HL-60/S4 (cell line): ENCODE data around the gene POGLUT2.

Source experiments
- in situ Hi-C: fragments of 300-500 bp; cut with MboI; formaldehyde crosslinking; loops from 2 replicates; pipeline ENCODE4 v1.14.3; 2022; ENCODE audit warnings: low sequenced_read_pairs

POGLUT2 gene

DNA sequence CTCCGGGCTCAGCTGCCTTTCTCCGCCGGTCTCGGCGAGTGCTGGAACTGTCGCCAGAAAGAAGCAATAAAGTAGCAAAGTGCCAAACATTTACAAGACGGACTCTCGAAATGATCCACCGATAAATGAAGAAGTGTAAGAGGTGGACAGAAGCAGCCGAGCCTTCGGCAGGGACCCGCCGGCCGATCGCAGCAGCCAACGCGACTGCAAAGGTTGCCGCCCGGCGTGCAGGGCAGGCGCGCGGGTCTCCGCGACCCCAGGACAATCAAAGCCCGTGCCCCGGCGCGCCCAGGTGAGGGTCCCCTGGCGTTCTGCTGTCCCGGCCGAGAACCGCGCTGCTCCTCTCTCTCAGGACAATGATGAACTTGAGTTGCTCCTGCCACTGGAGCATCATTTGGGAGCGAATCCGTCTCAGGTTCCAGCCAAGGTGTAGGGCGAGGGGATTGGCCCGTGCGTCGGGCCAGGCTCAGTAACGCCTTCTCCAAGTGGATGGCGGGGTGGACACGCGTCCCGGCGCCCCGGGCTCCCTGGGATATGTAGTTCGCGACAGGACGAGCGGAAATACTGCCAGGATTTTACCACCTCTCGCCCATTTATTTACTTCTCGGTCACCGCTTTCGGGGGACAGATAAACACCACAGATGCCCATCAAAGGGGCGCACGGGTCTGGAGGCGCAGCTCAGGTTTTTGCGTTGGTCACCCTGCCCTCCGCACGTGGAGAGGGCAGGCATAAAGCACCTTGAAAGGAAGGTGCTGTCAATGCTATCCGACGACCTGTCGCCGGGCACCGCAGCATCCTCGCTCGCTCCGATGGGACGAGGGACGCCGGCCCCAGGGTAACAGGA lies at the start of gene POGLUT2, which contains the start of gene BIVM:
TSS of gene POGLUT2 (minus strand) at position 396 of the 845 bp plus-strand sequence. CDS start at position 90, 306 bp downstream.
TSS of gene BIVM (plus strand) at position 539 of the 845 bp plus-strand sequence. CDS start 8,149 bp downstream, outside the sequence.
- in situ Hi-C loops = no loop called here

DNA sequence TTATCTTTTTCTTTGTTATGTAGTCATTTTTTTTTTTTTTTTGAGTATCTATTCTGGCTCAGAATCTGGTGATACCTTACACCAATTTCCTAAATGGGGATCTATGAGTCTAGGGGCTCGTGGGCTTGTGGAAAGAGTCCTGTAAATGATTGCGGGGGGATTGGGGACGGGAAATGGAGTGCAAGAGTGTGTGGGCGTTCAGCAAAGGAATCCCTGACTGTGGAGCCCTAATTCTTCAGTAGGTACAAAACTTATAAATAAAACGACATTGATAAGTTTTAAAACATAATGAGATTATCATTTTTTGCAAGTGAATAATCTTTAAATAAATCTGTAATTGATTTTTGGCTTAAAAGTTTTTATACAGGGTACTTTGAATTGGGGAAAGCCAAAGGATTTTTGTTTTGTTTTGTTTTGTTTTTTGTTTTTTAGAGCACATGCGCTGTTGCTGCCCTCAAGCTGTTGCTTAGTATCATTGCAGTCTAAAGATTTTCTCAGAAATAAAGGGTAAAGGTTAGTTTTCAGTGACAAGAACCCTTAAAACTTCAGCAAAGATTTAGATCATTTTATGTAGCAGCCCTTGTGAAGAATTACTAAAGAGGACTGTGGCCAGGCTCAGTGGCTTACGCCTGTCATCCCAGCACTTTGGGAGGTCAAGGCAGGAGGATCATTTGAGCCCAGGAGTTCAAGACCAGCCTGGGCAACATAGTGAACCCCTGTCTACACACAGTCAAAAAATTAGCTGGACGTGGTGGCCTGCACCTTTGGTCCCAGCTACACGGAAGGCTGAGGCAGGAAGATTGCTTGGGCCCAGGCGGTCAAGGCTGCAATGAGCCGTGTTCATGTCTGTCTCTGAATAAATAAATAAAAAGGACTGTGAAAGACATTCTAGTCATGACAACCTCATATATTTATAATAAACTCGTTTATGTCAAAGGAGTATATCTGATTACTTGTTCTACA lies 48.8 kb upstream of the POGLUT2 start:
- in situ Hi-C loops = loop anchor here (10.0 kb wide), 1 partner anchor 253 kb away; the partner anchor contains the start of gene TPP2

DNA sequence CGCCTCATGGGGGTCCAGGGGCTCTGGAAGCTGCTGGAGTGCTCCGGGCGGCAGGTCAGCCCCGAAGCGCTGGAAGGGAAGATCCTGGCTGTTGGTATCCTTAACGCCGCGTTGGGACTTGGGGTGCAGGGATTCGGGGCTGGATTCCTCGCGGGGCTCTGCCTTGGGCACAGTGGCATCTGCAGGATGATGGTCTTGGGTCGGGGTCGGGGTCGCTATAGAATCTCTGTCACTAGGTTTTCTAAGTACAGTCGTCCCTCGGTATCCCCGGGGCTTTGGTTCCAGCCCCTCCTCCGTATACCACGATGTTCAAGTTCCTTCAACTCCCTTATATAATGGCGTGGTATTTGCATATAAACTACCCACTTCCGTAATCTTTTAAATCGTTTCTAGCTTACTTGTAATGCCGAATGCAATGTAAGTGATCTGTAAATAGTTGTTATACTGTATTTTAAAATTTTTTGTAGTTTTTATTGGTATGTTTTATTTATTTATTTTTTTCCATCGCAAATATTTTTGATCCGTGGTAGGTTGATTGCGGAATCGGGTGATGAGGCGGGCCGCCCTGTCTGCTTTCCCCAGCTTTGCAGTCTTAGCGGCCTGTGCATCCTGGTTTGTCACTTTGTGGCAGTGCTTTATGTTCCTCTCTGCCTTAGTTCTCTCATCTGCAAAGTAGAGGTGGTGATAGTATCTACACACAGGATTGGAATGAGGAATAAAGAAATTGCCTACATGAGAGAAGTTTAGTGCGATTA lies 47.7 kb upstream of the POGLUT2 start:
- in situ Hi-C loops = loop anchor here (10.0 kb wide), 1 partner anchor 252 kb away; the partner anchor contains the start of gene TPP2

DNA sequence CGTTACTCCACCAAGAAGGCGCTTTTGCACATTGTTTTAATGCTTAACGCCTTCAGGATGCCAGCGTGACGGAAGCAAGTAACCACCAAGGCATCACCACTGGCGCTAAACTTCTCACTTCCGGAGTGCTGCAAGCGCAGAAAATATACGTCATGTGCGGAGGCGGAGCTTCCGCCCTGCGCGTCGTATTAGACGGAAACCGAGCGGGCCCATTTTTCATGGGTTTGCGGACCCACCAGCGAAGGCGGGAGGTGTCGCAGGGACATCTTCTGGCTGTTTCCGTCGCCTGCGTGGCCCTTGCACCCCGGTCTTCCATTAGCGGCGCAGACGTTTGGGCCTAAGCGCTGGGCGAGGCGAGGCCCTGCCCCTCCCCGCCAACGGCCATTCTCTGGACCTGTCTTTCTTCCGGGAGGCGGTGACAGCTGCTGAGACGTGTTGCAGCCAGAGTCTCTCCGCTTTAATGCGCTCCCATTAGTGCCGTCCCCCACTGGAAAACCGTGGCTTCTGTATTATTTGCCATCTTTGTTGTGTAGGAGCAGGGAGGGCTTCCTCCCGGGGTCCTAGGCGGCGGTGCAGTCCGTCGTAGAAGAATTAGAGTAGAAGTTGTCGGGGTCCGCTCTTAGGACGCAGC lies 47.0 kb upstream of the POGLUT2 start, which contains the start of gene ERCC5:
TSS of gene ERCC5 (plus strand) at position 403 of the 631 bp plus-strand sequence. CDS start 235 bp downstream, outside the sequence.
- in situ Hi-C loops = loop anchor here (10.0 kb wide), 1 partner anchor 251 kb away; the partner anchor contains the start of gene TPP2

DNA sequence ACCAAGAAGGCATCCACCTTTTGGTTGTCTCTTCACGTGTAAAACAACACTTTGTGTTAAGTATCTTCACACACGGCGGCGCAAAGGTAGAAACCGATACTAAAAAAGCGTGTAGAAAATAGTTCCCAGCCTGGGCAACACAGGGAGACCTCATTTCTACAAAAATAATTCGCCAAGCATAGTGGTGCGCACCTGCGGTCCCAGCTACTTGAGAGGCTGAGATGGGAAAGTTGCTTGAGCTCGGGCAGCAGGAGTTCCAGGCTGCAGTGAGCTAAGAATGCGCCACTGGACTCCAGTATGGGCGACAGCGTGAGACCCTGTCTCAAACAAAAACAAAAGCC lies 46.5 kb upstream of the POGLUT2 start:
- in situ Hi-C loops = loop anchor here (10.0 kb wide), 1 partner anchor 250 kb away; the partner anchor contains the start of gene TPP2

DNA sequence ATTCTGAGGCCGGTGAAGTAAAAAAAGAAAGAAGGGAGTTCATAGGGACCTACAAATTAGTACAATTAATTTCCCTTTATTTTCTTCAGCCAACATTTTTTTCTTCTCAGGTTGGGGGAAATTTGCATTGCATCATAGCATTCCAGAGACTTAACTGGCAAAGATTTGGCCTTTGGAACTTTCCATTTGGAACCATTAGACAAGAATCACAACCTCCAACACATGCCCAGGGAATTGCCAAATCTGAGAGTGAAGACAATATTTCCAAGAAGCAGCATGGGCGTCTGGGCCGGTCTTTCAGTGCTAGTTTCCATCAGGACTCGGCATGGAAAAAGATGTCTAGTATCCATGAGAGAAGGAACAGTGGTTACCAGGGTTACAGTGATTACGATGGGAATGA lies 40.7 kb upstream of the POGLUT2 start:
- in situ Hi-C loops = no loop called here

DNA sequence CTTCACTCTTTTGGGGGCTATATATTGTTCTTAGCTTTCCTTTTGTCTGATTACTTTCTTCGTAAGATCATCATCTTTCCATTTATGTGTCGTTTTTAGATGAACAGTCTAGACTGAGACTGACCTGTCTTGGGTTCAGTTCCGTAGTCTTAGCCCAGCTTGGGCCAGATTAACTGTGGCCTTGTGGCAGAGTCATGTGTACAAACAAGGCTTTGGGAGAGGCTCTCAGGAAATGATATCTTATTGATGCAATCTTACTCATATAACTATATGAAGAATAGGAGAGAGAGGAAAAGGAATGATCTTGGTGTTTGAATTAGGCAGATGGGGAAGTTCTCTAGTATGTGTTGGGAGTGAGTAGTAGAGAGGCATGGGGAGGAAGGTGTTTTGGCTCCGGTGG lies 40.2 kb upstream of the POGLUT2 start:
- in situ Hi-C loops = no loop called here

DNA sequence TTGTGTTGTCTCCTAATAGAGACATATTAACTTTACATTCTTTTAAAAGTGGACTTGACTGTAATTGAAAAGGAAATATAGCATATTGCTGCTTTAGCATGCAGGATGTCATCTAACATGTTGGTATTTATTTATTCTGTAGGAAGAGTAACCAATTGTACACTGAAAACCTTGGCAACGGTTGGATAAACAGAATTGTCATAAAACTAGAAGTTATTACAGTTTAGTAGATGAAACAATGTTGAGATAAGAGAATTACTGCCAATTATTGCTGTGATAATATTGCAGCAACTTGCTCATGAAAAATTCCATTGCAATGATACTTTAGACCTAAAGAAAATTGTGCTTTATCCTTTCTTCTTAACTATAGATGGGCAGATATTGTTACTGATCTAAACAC lies 39.5 kb upstream of the POGLUT2 start:
- in situ Hi-C loops = no loop called here

DNA sequence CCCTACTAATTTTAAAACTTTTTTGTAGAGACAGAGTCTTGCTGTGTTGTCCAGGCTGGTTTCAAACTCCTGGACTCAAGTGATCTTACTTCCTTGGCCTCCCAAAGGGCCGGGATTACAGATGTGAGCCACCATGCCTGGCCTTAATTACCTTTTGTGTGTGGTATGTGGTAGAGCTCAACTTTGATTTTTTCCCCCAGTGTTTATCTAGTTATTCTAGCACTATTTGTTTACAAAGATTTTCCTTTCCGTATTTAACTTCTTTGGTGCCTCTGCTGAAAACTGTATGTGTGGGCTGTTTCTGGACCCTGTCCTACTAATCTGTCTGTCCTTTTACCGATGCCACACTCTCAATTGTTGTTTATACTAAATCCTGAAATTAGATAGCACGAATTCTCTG lies 37.7 kb upstream of the POGLUT2 start:
- in situ Hi-C loops = no loop called here

DNA sequence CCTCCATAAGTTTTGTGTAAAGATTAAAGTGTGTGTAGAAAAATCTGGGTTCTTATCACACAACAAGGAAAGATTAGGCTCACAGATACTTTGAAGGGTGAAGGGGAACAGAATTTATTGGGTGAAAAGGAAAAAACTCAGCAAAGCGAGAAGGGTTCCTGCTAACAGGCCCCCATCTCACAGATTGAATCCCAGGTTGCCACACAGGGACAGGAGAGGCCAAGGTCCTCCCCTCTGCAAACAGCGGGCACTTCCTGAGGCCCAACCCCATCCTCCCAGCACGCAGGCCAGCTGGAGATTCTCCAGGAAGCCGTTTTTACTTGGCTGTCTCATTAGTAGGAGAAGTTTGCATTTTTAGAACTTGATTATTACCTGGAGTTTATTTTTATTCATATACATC lies 31.9 kb upstream of the POGLUT2 start:
- in situ Hi-C loops = no loop called here

DNA sequence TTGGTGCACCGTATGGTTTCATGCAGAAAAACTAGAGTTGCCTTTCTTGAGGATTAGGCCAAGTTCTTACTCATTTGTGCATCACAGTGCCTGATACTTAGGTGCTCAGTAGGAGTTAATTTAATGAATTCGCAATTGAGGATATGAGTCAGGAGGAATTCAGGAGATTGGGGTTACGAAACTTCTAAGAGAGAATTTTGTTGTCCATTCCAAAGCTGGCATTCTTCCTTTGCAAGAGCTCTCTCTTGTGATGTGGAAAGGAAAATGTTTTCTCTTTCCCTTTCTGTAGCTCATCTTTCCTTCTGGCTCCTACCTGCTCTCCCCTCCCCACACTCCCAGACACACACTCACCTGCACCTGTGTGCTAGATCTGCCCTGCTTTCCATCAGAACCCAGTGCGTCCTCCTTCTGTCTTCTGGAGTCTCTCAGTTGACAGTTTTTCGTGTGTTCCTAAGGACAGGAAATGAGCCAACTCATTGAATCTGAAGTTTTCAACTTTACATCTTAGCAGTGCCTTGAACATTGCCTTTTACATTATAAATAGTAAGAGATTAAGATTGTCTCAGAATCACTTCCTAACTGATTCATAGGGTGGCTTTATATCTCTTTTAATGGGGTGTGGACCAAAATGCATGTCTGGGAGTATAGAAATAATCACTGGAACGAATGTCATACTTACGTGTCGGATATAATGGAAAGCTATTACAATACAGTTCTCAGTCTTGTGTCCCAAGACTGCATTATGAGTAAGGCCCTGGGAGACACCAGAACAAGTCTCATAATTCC lies 27.3 kb upstream of the POGLUT2 start:
- in situ Hi-C loops = no loop called here

DNA sequence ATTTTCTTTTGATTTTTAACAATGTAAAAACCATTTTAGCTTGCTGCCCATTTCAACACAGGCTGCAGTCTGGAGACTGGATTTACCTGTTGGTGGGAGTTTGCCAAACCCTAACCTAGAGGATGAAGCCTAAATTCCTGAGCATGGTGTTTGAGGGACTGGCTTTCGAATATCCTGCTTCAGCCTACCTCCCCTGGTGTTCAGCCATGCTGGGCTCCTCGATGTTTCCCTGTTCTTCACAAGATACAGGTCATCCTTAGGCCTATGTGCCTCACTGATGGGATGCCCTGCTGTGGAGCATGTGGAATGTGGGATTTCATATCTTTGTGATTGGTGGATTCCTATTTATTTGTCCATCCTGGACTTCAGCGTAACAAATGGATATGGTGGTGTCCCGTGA lies 26.6 kb upstream of the POGLUT2 start:
- in situ Hi-C loops = no loop called here

DNA sequence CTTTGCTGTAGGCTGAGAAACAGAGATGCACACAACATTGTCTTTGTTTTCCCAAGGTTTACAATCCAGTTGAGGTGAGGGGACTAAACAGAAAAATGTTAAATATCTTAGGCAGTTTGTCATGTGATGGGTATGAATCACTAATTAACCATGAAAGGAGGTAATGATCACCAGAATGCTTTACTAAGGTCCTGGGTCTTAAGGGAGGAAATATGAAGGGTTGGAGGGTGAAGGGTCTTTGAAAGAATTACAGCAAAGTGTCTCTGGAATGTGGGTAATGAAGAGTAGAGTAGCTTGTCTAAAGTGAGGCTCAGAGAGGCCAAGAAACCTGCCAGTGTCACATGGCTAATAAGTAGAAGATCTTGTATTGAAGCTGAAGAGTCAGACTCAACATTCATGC lies 19.1 kb upstream of the POGLUT2 start:
- in situ Hi-C loops = no loop called here

DNA sequence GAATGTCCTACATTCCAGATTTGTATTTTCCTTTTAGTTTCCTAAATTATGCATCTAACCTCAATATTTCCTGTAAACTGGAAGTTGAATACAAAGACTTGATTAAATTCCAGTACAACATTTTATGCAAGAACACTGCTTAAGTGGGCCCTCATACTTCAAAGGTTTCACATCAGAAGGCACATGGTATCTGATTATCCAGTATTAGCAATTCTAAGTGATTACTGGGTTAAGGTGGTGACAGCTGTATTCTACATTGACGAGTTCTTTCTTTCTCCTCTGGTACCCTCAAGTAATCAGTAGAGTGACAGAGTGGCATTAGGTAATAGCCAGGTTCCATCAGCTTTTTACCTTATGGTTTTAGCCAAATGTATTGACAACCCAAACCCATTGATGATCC lies 18.5 kb upstream of the POGLUT2 start:
- in situ Hi-C loops = no loop called here

DNA sequence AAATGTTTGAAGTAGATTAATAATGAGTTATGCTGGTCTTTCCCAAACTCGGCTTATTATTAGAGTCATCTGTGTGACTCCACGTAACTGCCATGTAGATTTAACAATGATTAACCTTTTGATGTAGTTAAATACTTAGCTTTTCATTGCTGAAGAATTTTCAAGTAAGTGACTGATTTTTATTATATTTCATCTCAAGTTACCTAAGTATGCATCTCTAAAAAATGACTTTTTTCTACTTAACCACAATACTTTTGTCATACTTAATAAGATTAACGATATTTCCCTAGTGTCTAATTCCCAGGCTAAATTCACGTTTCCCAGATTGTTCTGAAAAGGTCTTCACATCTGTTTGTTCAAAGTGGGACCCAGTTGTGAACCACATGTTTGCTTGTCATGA lies 17.9 kb upstream of the POGLUT2 start:
- in situ Hi-C loops = no loop called here

DNA sequence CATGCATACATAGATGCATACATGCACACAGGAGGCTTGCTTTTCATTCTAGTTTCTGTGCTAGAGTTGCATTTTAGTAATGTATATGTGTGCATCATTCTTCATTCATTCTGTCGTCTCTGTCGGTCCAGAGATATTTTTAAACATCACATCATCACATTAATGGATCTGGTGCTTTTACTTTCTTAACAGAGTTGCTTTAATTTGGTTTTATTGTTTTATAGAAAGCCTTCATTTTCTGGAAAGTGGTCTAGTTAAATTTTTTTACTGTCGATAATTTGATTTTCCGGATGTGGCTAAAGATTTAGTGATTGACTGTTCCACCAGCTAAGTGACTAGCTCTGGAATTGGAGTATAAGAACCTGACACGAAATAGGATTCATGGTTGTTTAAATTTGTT lies 17.0 kb upstream of the POGLUT2 start:
- in situ Hi-C loops = no loop called here

DNA sequence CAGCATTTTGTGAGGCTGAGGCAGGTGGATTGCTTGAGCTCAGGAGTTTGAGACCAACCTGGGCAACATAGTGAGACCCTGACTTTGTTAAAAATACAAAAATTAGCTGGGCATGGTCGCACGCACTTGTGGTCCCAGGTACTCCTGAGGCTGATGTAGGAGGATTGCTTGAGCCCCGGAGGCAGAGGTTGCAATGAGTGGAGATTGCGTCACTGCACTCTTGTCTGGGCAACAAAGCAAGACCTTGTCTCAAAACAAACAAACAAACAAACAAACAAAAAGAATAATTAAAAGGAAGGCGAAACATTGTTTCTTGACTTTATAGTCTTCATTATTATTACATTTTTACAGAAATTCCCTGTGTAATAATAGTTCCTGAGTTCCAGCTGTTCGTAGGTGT lies 16.0 kb upstream of the POGLUT2 start:
- in situ Hi-C loops = no loop called here

DNA sequence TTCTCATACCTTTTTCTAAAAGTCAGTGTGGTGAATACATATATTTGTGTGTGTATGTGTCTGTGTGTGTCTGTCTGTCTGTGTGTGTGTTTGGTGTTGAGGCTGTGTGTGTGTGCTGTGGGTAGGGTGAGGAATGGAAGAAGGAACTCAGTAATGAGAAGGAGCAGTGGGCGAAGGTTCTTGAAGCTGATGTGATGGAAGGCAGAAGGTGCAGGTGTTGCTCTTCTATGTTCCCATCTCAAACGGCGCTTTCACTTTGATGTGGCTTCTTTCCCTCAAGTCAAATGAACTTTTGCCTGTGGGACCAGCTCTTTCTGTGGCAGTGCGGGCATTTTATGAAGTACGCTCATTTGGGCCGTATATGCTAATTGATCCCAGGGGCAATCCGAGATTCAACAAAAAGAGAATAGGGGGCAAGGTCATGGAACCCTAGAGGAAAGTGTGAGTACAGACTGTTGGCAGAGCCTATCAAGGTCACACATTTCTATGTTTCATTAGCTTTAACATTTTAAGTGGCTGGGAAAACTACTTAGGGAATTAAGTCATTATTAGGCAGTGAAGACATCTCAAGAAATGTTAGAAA lies 15.3 kb upstream of the POGLUT2 start:
- in situ Hi-C loops = no loop called here
